ENCODE data around the gene TMEM176B. TPM values are rescaled to one million over a fixed set of nuclear protein-coding genes. Genes with fewer than 3 reads are reported as not detected.

TMEM176B gene
- total RNA-seq, 2 experiments from 2014 or later, result 0.09 TPM; not detected in 1

GRCh38 chr7:150842716-150843115, 42.6 kb upstream of the TMEM176B start:
- Histone ChIP-seq H3K4me3 (ENCODE audit: low read depth, low read length, poor library complexity, severe bottlenecking) (no peak overlapping the region), H3K4me2 (ENCODE audit: low read length) (no peak overlapping the region), H3K79me2 (ENCODE audit: insufficient read depth, low read depth, low read length) (no peaks in the 10 kb centered on the region), H4K20me1 (ENCODE audit: insufficient read depth, low read length) (no peaks in the 10 kb centered on the region), H2AFZ (ENCODE audit: low read length) (no peak overlapping the region), H3K9me3 (ENCODE audit: low read length) (no peaks in the 10 kb centered on the region), H3K4me1 (ENCODE audit: insufficient read depth, low read length, poor library complexity, severe bottlenecking) (no peaks in the 10 kb centered on the region), H3K9me2 (ENCODE audit: insufficient read depth, low read length) (no peaks in the 10 kb centered on the region), H3K36me3 (ENCODE audit: insufficient read depth, low read length) (no peaks in the 10 kb centered on the region), H3K27ac (ENCODE audit: low read depth, low read length, poor library complexity, severe bottlenecking) (no peak overlapping the region)
- no TSS peak for BruUV-seq (replicated peaks)
- DNase-seq (ENCODE audit: low spot score), result no peak
- intact Hi-C loops (cut with micrococcal nuclease; ENCODE audit: unreplicated experiment), result no loop called here
- no peak for TF ChIP-seq CTCF (conservative IDR thresholded peaks at IDR 0.05; ENCODE audit: low read length)
- no peak for TF ChIP-seq EZH2phosphoT487 (IDR thresholded peaks at IDR 0.05; ENCODE audit: borderline replicate concordance, low read depth, low read length)
- ChIA-PET POLR2A (interaction anchor here (0.6 kb wide), 1 partner anchor 64 kb away, joined by 3 read pairs; no protein-coding TSS in a partner anchor), CTCF (ENCODE audit: unreplicated experiment) (no interaction called here)

GRCh38 chr7:150842018-150842417, 41.9 kb upstream of the TMEM176B start:
- H3K79me2 ChIP-seq (ENCODE audit: insufficient read depth, low read depth, low read length), result no peaks in the 10 kb centered on the region
- no peak overlapping the region for H3K27ac ChIP-seq (ENCODE audit: low read depth, low read length, poor library complexity, severe bottlenecking)
- ChIA-PET POLR2A (no interaction called here), CTCF (ENCODE audit: unreplicated experiment) (no interaction called here)
- no peak overlapping the region for H2AFZ ChIP-seq (ENCODE audit: low read length)
- no peaks in the 10 kb centered on the region for H3K9me3 ChIP-seq (ENCODE audit: low read length)
- no peak for TF ChIP-seq CTCF (conservative IDR thresholded peaks at IDR 0.05; ENCODE audit: low read length)
- TF ChIP-seq EZH2phosphoT487 (IDR thresholded peaks at IDR 0.05; ENCODE audit: borderline replicate concordance, low read depth, low read length), result no peak
- H4K20me1 ChIP-seq (ENCODE audit: insufficient read depth, low read length), result no peaks in the 10 kb centered on the region
- H3K36me3 ChIP-seq (ENCODE audit: insufficient read depth, low read length), result no peaks in the 10 kb centered on the region
- no peak for DNase-seq (ENCODE audit: low spot score)
- BruUV-seq (replicated peaks), result no TSS peak
- no peak overlapping the region for H3K4me2 ChIP-seq (ENCODE audit: low read length)
- H3K4me3 ChIP-seq (ENCODE audit: low read depth, low read length, poor library complexity, severe bottlenecking), result no peak overlapping the region
- no peaks in the 10 kb centered on the region for H3K9me2 ChIP-seq (ENCODE audit: insufficient read depth, low read length)
- H3K4me1 ChIP-seq (ENCODE audit: insufficient read depth, low read length, poor library complexity, severe bottlenecking), result no peaks in the 10 kb centered on the region
- intact Hi-C loops (cut with micrococcal nuclease; ENCODE audit: unreplicated experiment), result no loop called here

- ChIA-PET CTCF (ENCODE audit: unreplicated experiment) (no interaction called here), POLR2A (no interaction called here)
- Histone ChIP-seq H3K4me2 (ENCODE audit: low read length) (no peak overlapping the region), H3K9me2 (ENCODE audit: insufficient read depth, low read length) (no peaks in the 10 kb centered on the region), H3K4me3 (ENCODE audit: low read depth, low read length, poor library complexity, severe bottlenecking) (no peak overlapping the region), H3K4me1 (ENCODE audit: insufficient read depth, low read length, poor library complexity, severe bottlenecking) (no peaks in the 10 kb centered on the region), H4K20me1 (ENCODE audit: insufficient read depth, low read length) (no peaks in the 10 kb centered on the region), H3K27ac (ENCODE audit: low read depth, low read length, poor library complexity, severe bottlenecking) (no peak overlapping the region), H3K36me3 (ENCODE audit: insufficient read depth, low read length) (no peaks in the 10 kb centered on the region), H3K9me3 (ENCODE audit: low read length) (no peaks in the 10 kb centered on the region), H3K79me2 (ENCODE audit: insufficient read depth, low read depth, low read length) (no peaks in the 10 kb centered on the region), H2AFZ (ENCODE audit: low read length) (no peak overlapping the region)
- no peak for DNase-seq (ENCODE audit: low spot score)
- intact Hi-C loops (cut with micrococcal nuclease; ENCODE audit: unreplicated experiment), result no loop called here
- TF ChIP-seq CTCF (conservative IDR thresholded peaks at IDR 0.05; ENCODE audit: low read length) (no peak), EZH2phosphoT487 (IDR thresholded peaks at IDR 0.05; ENCODE audit: borderline replicate concordance, low read depth, low read length) (no peak)
- no TSS peak for BruUV-seq (replicated peaks)
These were observed 38.9 kb upstream of the TMEM176B start for GRCh38 chr7:150838965-150839650.

All from OCI-LY7 (cell line).